ENCODE measurements around the gene LIPH.

LIPH gene

GRCh38 chr3:185527364-185527763 lies 25.0 kb downstream of the LIPH start:
- no peak for TF ChIP-seq CTCF (IDR thresholded peaks at IDR 0.05; ENCODE audit: low read depth, low read length)
- no peak for DNase-seq (ENCODE audit: extremely low read depth, low read depth)

- no peak for DNase-seq (ENCODE audit: extremely low read depth, low read depth)
- TF ChIP-seq CTCF (IDR thresholded peaks at IDR 0.05; ENCODE audit: low read depth, low read length) = no peak
Measured at GRCh38 chr3:185526349-185526951, 25.9 kb downstream of the LIPH start.

GRCh38 chr3:185521349-185522138 lies 30.8 kb downstream of the LIPH start:
- DNase-seq (ENCODE audit: extremely low read depth, low read depth) = no peak
- TF ChIP-seq CTCF (IDR thresholded peaks at IDR 0.05; ENCODE audit: low read depth, low read length) = no peak

- TF ChIP-seq CTCF (IDR thresholded peaks at IDR 0.05; ENCODE audit: low read depth, low read length) = no peak
- no peak for DNase-seq (ENCODE audit: extremely low read depth, low read depth)
Measured at GRCh38 chr3:185519021-185519420, 33.4 kb downstream of the LIPH start.

GRCh38 chr3:185517387-185518130 lies 34.8 kb downstream of the LIPH start:
- no peak for TF ChIP-seq CTCF (IDR thresholded peaks at IDR 0.05; ENCODE audit: low read depth, low read length)

GRCh38 chr3:185511711-185512110 lies 40.7 kb downstream of the LIPH start:
- TF ChIP-seq CTCF (IDR thresholded peaks at IDR 0.05; ENCODE audit: low read depth, low read length) = no peak
- no peak for DNase-seq (ENCODE audit: extremely low read depth, low read depth)

More at GRCh38 chr3:185517387-185518130, 34.8 kb downstream of the LIPH start:
- no peak for DNase-seq (ENCODE audit: extremely low read depth, low read depth)
